22Rv1 (cell line): ENCODE results near the gene KCTD5.

ENCODE experiments used
- ZFX ChIP-seq: fragments of 450-650 bp; IDR thresholded peaks from 2 replicates; pipeline ENCODE4 v1.6.1; 2017; ENCODE audit warnings: antibody characterized with exemption, borderline replicate concordance
- TF ChIP-seq, protein P1 (sequence below): fragments of 450-650 bp; IDR thresholded peaks from 2 replicates; pipeline ENCODE4 v1.5.1; 2017; ENCODE audit warnings: mild to moderate bottlenecking

DNA sequence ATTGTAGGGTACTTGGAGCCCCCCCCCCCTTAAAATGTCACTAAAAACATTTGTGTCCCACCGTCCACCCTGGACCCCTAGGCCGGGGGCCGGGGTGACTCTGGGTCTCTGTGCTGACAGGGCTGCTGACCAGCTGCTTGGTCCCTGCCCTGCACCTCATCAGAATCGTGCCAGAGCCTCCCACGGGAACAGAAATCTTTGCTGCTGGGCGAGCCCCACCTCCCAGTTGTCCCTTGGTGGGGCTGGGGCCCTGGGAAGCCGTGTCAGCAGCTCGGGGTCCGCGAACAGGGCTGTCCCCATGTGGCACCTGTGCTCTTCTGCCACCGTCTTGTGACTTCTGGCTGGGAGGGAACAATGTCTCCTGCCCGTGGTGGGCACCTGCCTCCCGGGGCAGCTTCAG is 18.5 kb downstream of the KCTD5 start:
- TF ChIP-seq, protein P1, sequence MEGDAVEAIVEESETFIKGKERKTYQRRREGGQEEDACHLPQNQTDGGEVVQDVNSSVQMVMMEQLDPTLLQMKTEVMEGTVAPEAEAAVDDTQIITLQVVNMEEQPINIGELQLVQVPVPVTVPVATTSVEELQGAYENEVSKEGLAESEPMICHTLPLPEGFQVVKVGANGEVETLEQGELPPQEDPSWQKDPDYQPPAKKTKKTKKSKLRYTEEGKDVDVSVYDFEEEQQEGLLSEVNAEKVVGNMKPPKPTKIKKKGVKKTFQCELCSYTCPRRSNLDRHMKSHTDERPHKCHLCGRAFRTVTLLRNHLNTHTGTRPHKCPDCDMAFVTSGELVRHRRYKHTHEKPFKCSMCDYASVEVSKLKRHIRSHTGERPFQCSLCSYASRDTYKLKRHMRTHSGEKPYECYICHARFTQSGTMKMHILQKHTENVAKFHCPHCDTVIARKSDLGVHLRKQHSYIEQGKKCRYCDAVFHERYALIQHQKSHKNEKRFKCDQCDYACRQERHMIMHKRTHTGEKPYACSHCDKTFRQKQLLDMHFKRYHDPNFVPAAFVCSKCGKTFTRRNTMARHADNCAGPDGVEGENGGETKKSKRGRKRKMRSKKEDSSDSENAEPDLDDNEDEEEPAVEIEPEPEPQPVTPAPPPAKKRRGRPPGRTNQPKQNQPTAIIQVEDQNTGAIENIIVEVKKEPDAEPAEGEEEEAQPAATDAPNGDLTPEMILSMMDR: no peak
- TF ChIP-seq ZFX: no peak
